Measurements from ENCODE around the gene VSTM2L. TPM values are rescaled to one million over a fixed set of nuclear protein-coding genes. Genes with fewer than 3 reads are reported as not detected.

Gene VSTM2L
- polyA plus RNA-seq, 1 donor from 2014 or later = 22.1 TPM

DNA sequence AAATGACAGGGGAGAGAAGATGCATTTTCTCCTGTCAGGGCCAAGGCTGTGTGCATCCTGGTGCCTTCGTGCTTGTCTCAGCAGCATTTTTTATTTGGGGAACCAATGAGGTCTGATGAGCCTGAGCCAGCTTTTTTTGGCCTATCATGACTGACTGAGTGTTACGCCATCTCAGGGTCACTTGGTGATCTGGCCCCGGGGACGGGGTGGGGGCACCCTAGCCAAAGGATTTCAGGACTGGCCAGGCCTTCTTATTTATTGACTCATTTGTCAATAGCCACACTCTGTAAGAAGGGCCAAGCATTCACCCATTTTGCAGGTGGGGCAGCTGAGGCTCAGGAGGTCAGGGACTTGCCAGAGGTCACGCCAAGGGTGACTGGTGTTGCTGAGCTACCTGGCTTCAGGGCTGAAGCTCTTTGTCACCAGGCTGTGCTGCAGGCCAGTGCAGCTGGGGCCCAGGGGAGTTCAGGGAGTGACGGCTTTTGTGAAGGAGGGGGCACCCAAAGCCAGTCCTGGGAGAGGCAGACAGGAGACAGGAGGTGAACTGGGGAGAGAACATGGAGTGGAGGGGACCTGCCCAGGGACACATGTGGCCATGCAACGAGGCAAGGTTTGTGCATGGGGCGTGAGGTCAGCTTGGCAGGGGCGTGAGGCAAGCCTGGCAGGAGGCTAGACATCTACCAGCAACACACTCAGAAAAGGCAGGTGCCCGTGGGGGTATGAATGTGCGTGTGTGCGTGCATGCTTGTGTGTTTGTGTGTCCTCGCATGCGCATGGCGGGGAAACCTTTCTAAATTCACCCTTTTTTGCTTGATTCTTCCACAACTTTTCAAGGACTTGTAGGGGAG, 31.1 kb downstream of the VSTM2L start:
- Histone ChIP-seq H3K9me2 (ENCODE audit: insufficient read depth, low read length) (no peaks in the 10 kb centered on the region), H3K27me3 (ENCODE audit: insufficient read depth, low read depth, low read length) (no peaks in the 10 kb centered on the region), H3F3A (ENCODE audit: insufficient read depth, low read length, poor library complexity, severe bottlenecking) (no peaks in the 10 kb centered on the region), H4K20me1 (ENCODE audit: insufficient read depth) (no peaks in the 10 kb centered on the region), H3K36me3 (ENCODE audit: insufficient read depth, low read length) (no peaks in the 10 kb centered on the region), H3K9ac (ENCODE audit: low read length) (no peak overlapping the region), H2AFZ (ENCODE audit: low read depth, low read length) (no peak overlapping the region), H3K79me2 (replicated peaks; ENCODE audit: insufficient read depth, low read length) (no peaks in the 10 kb centered on the region), H3K9me3 (ENCODE audit: low read length) (no peaks in the 10 kb centered on the region), H3K4me3 (ENCODE audit: low read length) (no peak overlapping the region), H3K4me2 (ENCODE audit: low read length) (no peak overlapping the region), H3K27ac (ENCODE audit: low read length) (no peak overlapping the region)
- TF ChIP-seq EP300 (conservative IDR thresholded peaks at IDR 0.05; ENCODE audit: poor library complexity, severe bottlenecking) = no peak

DNA sequence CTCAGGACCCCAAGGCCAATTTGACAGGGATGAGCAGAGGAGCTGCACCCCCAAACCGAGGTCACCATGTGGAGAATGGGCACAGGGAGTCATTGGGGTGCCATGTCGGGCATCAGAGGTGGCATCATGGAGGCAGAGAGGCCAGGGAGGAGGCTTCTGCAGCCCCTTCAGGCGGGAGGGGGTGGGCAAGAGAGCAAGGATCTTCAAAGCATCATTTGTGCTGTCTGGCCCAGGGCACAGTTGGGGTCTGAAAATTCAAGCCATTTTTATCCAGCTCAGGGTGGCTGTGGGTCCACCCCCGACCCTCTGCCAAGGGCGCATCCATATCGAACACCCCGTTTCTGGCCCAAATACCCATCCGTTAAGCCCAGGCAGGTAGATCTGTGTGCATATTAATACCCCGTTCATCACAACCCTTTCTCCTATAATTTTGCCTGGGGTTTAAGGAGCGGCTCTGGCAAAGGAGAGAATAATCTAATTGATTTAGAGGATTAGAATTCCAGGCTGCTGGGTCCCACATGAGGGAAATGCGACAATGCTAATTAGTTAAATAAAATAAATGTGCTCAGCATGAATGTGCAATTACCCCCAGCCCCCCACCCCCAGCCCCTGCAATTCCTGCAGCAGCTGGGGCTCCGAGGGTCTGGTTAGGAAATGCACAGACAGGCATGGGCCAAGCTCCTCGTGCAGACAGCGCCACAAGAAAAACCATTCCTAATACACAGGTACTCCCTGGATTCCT, 31.9 kb downstream of the VSTM2L start:
- Histone ChIP-seq H3K27me3 (ENCODE audit: insufficient read depth, low read depth, low read length) (no peaks in the 10 kb centered on the region), H3K4me2 (ENCODE audit: low read length) (no peak overlapping the region), H3K4me3 (ENCODE audit: low read length) (no peak overlapping the region), H2AFZ (ENCODE audit: low read depth, low read length) (no peak overlapping the region), H3K36me3 (ENCODE audit: insufficient read depth, low read length) (no peaks in the 10 kb centered on the region), H3K27ac (ENCODE audit: low read length) (no peak overlapping the region), H3K9me3 (ENCODE audit: low read length) (no peaks in the 10 kb centered on the region), H3K9me2 (ENCODE audit: insufficient read depth, low read length) (no peaks in the 10 kb centered on the region), H4K20me1 (ENCODE audit: insufficient read depth) (no peaks in the 10 kb centered on the region), H3F3A (ENCODE audit: insufficient read depth, low read length, poor library complexity, severe bottlenecking) (no peaks in the 10 kb centered on the region), H3K9ac (ENCODE audit: low read length) (no peak overlapping the region), H3K79me2 (replicated peaks; ENCODE audit: insufficient read depth, low read length) (no peaks in the 10 kb centered on the region)
- TF ChIP-seq EP300 (conservative IDR thresholded peaks at IDR 0.05; ENCODE audit: poor library complexity, severe bottlenecking) = no peak
- TF ChIP-seq SMC3 (conservative IDR thresholded peaks at IDR 0.05; ENCODE audit: poor library complexity) = no peak

GRCh38 chr20:37935435-37935834, 32.5 kb downstream of the VSTM2L start:
- no peak overlapping the region for H3K9ac ChIP-seq (ENCODE audit: low read length)
- H2AFZ ChIP-seq (ENCODE audit: low read depth, low read length) = no peak overlapping the region
- H3K79me2 ChIP-seq (replicated peaks; ENCODE audit: insufficient read depth, low read length) = no peaks in the 10 kb centered on the region
- no peaks in the 10 kb centered on the region for H3F3A ChIP-seq (ENCODE audit: insufficient read depth, low read length, poor library complexity, severe bottlenecking)
- H3K4me2 ChIP-seq (ENCODE audit: low read length) = no peak overlapping the region
- no peak overlapping the region for H3K4me3 ChIP-seq (ENCODE audit: low read length)
- H3K36me3 ChIP-seq (ENCODE audit: insufficient read depth, low read length) = no peaks in the 10 kb centered on the region
- no peaks in the 10 kb centered on the region for H3K9me3 ChIP-seq (ENCODE audit: low read length)
- H4K20me1 ChIP-seq (ENCODE audit: insufficient read depth) = no peaks in the 10 kb centered on the region
- H3K27me3 ChIP-seq (ENCODE audit: insufficient read depth, low read depth, low read length) = no peaks in the 10 kb centered on the region
- H3K27ac ChIP-seq (ENCODE audit: low read length) = no peak overlapping the region
- H3K9me2 ChIP-seq (ENCODE audit: insufficient read depth, low read length) = no peaks in the 10 kb centered on the region
- TF ChIP-seq EP300 (conservative IDR thresholded peaks at IDR 0.05; ENCODE audit: poor library complexity, severe bottlenecking) (no peak), RAD21 (conservative IDR thresholded peaks at IDR 0.05) (no peak), MXI1 (conservative IDR thresholded peaks at IDR 0.05; ENCODE audit: poor library complexity, severe bottlenecking) (no peak), EZH2 (IDR thresholded peaks at IDR 0.05; ENCODE audit: borderline replicate concordance, insufficient read depth, low read length, poor library complexity, severe bottlenecking) (no peak), TAF1 (IDR thresholded peaks at IDR 0.05; ENCODE audit: low read depth) (no peak), CTCF (IDR thresholded peaks at IDR 0.05; ENCODE audit: poor library complexity, severe bottlenecking) (no peak), POLR2AphosphoS5 (IDR thresholded peaks at IDR 0.05) (no peak), SMC3 (conservative IDR thresholded peaks at IDR 0.05; ENCODE audit: poor library complexity) (no peak)
- TF ChIP-seq, protein P1, sequence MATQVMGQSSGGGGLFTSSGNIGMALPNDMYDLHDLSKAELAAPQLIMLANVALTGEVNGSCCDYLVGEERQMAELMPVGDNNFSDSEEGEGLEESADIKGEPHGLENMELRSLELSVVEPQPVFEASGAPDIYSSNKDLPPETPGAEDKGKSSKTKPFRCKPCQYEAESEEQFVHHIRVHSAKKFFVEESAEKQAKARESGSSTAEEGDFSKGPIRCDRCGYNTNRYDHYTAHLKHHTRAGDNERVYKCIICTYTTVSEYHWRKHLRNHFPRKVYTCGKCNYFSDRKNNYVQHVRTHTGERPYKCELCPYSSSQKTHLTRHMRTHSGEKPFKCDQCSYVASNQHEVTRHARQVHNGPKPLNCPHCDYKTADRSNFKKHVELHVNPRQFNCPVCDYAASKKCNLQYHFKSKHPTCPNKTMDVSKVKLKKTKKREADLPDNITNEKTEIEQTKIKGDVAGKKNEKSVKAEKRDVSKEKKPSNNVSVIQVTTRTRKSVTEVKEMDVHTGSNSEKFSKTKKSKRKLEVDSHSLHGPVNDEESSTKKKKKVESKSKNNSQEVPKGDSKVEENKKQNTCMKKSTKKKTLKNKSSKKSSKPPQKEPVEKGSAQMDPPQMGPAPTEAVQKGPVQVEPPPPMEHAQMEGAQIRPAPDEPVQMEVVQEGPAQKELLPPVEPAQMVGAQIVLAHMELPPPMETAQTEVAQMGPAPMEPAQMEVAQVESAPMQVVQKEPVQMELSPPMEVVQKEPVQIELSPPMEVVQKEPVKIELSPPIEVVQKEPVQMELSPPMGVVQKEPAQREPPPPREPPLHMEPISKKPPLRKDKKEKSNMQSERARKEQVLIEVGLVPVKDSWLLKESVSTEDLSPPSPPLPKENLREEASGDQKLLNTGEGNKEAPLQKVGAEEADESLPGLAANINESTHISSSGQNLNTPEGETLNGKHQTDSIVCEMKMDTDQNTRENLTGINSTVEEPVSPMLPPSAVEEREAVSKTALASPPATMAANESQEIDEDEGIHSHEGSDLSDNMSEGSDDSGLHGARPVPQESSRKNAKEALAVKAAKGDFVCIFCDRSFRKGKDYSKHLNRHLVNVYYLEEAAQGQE (IDR thresholded peaks at IDR 0.05; ENCODE audit: borderline replicate concordance) = no peak
